ENCODE data around the gene NREP.
A peak's percentile ranks its signal among the peaks of the same experiment; 100 is the strongest.

The NREP gene

GRCh38 chr5:111790295-111790694 lies 33.3 kb upstream of the NREP start:
- no peak for TF ChIP-seq CTCF (conservative IDR thresholded peaks at IDR 0.05; ENCODE audit: low read depth, low read length)
- no peak for DNase-seq (ENCODE audit: low read depth)
- no peak overlapping the region for H3K4me3 ChIP-seq (ENCODE audit: low read depth, low read length)

- no peak for TF ChIP-seq CTCF (conservative IDR thresholded peaks at IDR 0.05; ENCODE audit: low read depth, low read length)
- DNase-seq (ENCODE audit: low read depth), result peak; percentile 10
- H3K4me3 ChIP-seq (ENCODE audit: low read depth, low read length), result no peak overlapping the region
Observed at GRCh38 chr5:111787006-111787405, 30.0 kb upstream of the NREP start.

- no peak overlapping the region for H3K4me3 ChIP-seq (ENCODE audit: low read depth, low read length)
- DNase-seq (ENCODE audit: low read depth), result peak; percentile 19
Observed at GRCh38 chr5:111784491-111785181, 27.6 kb upstream of the NREP start.

GRCh38 chr5:111783537-111783936 lies 26.5 kb upstream of the NREP start:
- H3K4me3 ChIP-seq (ENCODE audit: low read depth, low read length), result no peak overlapping the region
- no peak for DNase-seq (ENCODE audit: low read depth)
- no peak for TF ChIP-seq CTCF (conservative IDR thresholded peaks at IDR 0.05; ENCODE audit: low read depth, low read length)

More at GRCh38 chr5:111784491-111785181, 27.6 kb upstream of the NREP start:
- no peak for TF ChIP-seq CTCF (conservative IDR thresholded peaks at IDR 0.05; ENCODE audit: low read depth, low read length)

GRCh38 chr5:111782216-111782615 lies 25.2 kb upstream of the NREP start:
- TF ChIP-seq CTCF (conservative IDR thresholded peaks at IDR 0.05; ENCODE audit: low read depth, low read length), result no peak

GRCh38 chr5:111781200-111781599 lies 24.2 kb upstream of the NREP start:
- no peak overlapping the region for H3K4me3 ChIP-seq (ENCODE audit: low read depth, low read length)
- no peak for TF ChIP-seq CTCF (conservative IDR thresholded peaks at IDR 0.05; ENCODE audit: low read depth, low read length)
- peak; percentile 44 for DNase-seq (ENCODE audit: low read depth)

More at GRCh38 chr5:111782216-111782615, 25.2 kb upstream of the NREP start:
- no peak overlapping the region for H3K4me3 ChIP-seq (ENCODE audit: low read depth, low read length)
- DNase-seq (ENCODE audit: low read depth), result peak; percentile 4

GRCh38 chr5:111779922-111780292 lies 22.9 kb upstream of the NREP start:
- H3K4me3 ChIP-seq (ENCODE audit: low read depth, low read length), result no peak overlapping the region
- no peak for DNase-seq (ENCODE audit: low read depth)
- TF ChIP-seq CTCF (conservative IDR thresholded peaks at IDR 0.05; ENCODE audit: low read depth, low read length), result no peak

All from choroid plexus epithelial cell (primary cell).